Effector memory CD4-positive, alpha-beta T cell (primary cell): ENCODE results near the gene EYS.
"Not testable (repeated sequence)": the region's sequence is repeated elsewhere in the genome, so short reads cannot be mapped to it uniquely, and the experiment has no call there.

Experiments used
- DNase-seq, 3 donors: peaks; one replicate each; pipeline ENCODE4 v3.0.0-alpha.2; 2020
- H3K27ac ChIP-seq: 2 replicates; pipeline ENCODE4 v1.7.0; 2013; ENCODE audit warnings: mild to moderate bottlenecking, low read length, moderate library complexity; ENCODE audit not compliant: insufficient read depth, poor library complexity, severe bottlenecking
- H3K27me3 ChIP-seq: replicated peaks from 2 replicates; pipeline ENCODE4 v1.7.0; 2013; ENCODE audit warnings: mild to moderate bottlenecking, low read length; ENCODE audit not compliant: insufficient read depth, control insufficient read depth, poor library complexity, severe bottlenecking
- H3K36me3 ChIP-seq: 2 replicates; pipeline ENCODE4 v1.7.0; 2013; ENCODE audit warnings: mild to moderate bottlenecking, low read length, moderate library complexity; ENCODE audit not compliant: control insufficient read depth, insufficient read depth
- H3K4me1 ChIP-seq: 2 replicates; pipeline ENCODE4 v1.7.0; 2013; ENCODE audit warnings: low read length, mild to moderate bottlenecking; ENCODE audit not compliant: control insufficient read depth, insufficient read depth, poor library complexity, severe bottlenecking
- H3K4me3 ChIP-seq: 2 replicates; pipeline ENCODE4 v1.7.0; 2013; ENCODE audit warnings: low read length, low read depth, mild to moderate bottlenecking; ENCODE audit not compliant: insufficient read depth, poor library complexity, severe bottlenecking
- H3K9me3 ChIP-seq: 2 replicates; pipeline ENCODE4 v1.7.0; 2013; ENCODE audit warnings: mild to moderate bottlenecking, low read length, moderate library complexity; ENCODE audit not compliant: control insufficient read depth

EYS gene

GRCh38 chr6:63953336-63954021, 1753.5 kb downstream of the EYS start:
- H3K4me1 ChIP-seq, DNase-seq, H3K27ac ChIP-seq, H3K27me3 ChIP-seq, H3K36me3 ChIP-seq, H3K9me3 ChIP-seq, H3K4me3 ChIP-seq: not testable (repeated sequence)

GRCh38 chr6:63947792-63948529, 1759.1 kb downstream of the EYS start:
- no peak overlapping the region for H3K27ac ChIP-seq
- no peak for DNase-seq
- H3K36me3 ChIP-seq = no peaks in the 10 kb centered on the region
- no peaks in the 10 kb centered on the region for H3K27me3 ChIP-seq
- no peaks in the 10 kb centered on the region for H3K4me1 ChIP-seq
- H3K9me3 ChIP-seq = no peaks in the 10 kb centered on the region
- H3K4me3 ChIP-seq = no peak overlapping the region

DNA sequence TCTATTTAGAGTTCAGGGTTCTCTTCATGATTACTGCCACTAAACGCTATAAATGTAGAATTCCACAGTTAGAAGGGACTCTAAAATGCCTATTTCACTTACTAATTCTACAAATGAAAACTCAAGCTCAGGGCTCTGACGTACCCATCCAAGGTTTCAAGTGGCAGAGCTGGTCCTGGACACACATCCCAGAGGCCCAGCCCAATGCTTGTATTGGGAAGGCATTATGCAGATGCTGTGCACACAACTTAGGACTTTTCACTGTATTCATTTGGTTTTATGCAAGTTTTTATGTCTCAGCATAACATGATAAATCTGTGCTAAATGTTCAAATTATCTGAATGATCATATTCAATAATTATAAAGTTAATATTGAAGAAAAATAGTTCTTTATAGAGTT, 1761.0 kb downstream of the EYS start:
- no peaks in the 10 kb centered on the region for H3K4me1 ChIP-seq
- H3K27ac ChIP-seq = no peak overlapping the region
- DNase-seq = no peak
- H3K36me3 ChIP-seq = no peaks in the 10 kb centered on the region
- no peaks in the 10 kb centered on the region for H3K27me3 ChIP-seq
- no peaks in the 10 kb centered on the region for H3K9me3 ChIP-seq
- H3K4me3 ChIP-seq = no peak overlapping the region

DNA sequence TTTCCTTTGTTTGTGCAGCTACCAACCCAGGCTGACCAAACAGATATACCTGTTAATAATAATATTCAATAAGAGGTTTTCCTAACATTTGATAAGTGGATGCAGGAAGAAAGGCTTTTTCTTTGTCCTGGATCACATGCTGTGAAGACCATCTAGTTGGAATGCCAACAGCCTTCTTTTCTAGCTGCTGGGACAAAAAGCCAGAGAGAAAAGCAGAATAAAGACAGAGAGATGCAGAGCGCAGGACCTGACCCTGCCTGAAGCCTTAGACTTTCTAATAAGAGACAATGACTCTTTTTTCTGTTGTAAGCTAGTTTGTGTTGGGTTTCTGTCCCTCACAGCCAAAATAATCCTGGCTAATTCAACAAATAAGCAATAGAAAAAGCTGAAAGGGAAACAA, 1763.2 kb downstream of the EYS start:
- H3K4me1 ChIP-seq = no peaks in the 10 kb centered on the region
- no peaks in the 10 kb centered on the region for H3K9me3 ChIP-seq
- no peaks in the 10 kb centered on the region for H3K27me3 ChIP-seq
- DNase-seq = no peak
- H3K4me3 ChIP-seq = no peak overlapping the region
- no peaks in the 10 kb centered on the region for H3K36me3 ChIP-seq
- no peak overlapping the region for H3K27ac ChIP-seq

DNA sequence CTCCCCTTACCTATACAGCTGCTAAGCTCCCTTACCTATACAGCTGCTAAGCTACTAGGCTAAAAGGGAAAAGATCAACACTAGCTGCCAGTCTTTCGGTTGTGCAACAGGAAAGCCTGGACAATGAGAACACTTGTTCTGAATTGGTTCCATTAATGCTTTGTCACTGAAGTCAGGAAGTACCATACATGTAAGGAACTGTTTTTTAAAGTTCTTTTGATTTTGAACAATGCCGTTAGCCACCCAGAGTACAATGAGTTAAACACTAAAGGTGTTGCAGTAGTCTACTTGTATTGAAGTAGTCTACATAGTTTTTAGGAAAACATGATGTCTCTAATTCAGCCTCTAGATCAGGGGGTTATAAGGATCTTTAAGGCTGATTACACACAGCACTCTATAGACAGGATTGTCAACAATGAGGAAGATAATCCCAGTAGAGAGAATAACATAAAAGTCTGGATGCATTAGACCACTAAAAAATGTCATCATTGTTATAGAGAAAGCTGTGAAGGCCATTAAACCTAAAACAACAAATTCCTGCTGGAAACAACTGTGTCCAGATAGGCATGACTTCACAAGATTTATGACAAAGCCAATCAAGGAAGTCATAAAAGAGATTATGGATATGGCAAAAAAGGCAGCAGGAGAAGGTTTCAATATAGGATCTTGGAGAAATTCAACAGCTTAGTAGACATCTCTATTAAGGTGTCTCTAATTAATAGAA, 1765.1 kb downstream of the EYS start:
- Histone ChIP-seq H3K4me3 (no peak overlapping the region), H3K36me3 (no peaks in the 10 kb centered on the region), H3K27me3 (no peaks in the 10 kb centered on the region), H3K4me1 (no peaks in the 10 kb centered on the region), H3K27ac (no peak overlapping the region), H3K9me3 (no peaks in the 10 kb centered on the region)
- DNase-seq = no peak

DNA sequence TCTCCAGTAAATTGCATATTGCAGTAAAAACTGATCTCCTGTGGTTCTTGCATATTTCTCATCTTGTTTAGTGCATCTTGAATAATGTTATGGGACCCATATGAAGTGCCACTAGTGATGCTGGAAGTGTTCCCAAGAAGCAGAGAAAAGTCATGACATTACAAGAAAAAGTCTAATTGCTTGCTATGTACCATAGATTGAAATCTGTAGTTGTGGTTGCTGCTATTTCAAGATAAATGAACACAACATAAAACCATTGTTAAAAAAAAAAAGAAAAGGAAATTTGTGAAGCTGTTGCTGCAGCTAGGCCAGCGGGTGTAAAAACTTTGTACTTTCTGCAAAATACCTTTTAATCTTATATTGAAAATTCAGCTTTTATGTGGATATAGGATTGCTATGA, 1767.0 kb downstream of the EYS start:
- H3K27me3 ChIP-seq = no peaks in the 10 kb centered on the region
- no peaks in the 10 kb centered on the region for H3K36me3 ChIP-seq
- DNase-seq = no peak
- no peak overlapping the region for H3K27ac ChIP-seq
- no peaks in the 10 kb centered on the region for H3K9me3 ChIP-seq
- no peak overlapping the region for H3K4me3 ChIP-seq
- H3K4me1 ChIP-seq = no peaks in the 10 kb centered on the region

DNA sequence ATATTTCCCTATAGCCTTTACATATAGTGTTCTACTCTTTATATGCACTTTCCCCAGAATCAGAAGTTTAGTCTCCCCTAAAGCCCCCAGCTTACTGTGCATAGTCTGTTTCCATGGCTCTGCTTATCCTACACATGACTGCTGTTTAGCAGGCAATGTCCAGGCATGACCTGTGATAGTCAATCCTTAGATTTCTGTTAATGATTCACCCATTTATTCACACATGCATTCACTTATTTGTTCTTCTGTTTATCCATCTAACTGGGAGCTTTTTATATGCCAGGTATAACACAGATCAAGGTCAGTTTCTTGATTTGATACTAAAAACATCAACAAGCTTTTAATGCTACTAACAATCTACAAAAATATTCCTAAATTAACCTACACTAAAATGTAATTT, 1770.6 kb downstream of the EYS start:
- H3K4me3 ChIP-seq = no peak overlapping the region
- no peak for DNase-seq
- no peak overlapping the region for H3K27ac ChIP-seq
- H3K36me3 ChIP-seq = no peaks in the 10 kb centered on the region
- no peaks in the 10 kb centered on the region for H3K9me3 ChIP-seq
- no peaks in the 10 kb centered on the region for H3K27me3 ChIP-seq
- H3K4me1 ChIP-seq = no peaks in the 10 kb centered on the region

GRCh38 chr6:63935732-63936131, 1771.3 kb downstream of the EYS start:
- Histone ChIP-seq H3K9me3 (no peaks in the 10 kb centered on the region), H3K4me3 (no peak overlapping the region), H3K27ac (no peak overlapping the region), H3K27me3 (no peaks in the 10 kb centered on the region), H3K4me1 (no peaks in the 10 kb centered on the region), H3K36me3 (no peaks in the 10 kb centered on the region)
- DNase-seq = no peak

DNA sequence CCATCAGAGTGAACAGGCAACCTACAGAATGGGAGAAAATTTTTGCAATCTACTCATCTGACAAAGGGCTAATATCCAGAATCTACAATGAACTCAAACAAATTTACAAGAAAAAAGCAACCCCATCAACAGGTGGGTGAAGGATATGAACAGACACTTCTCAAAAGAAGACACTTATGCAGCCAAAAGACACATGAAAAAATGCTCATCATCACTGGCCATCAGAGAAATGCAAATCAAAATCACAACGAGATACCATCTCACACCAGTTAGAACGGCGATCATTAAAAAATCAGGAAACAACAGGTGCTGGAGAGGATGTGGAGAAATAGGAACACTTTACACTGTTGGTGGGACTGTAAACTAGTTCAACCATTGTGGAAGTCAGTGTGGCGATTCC, 1773.1 kb downstream of the EYS start:
- not testable (repeated sequence) for H3K27ac ChIP-seq, H3K4me1 ChIP-seq, H3K36me3 ChIP-seq, DNase-seq, H3K27me3 ChIP-seq, H3K9me3 ChIP-seq, H3K4me3 ChIP-seq

DNA sequence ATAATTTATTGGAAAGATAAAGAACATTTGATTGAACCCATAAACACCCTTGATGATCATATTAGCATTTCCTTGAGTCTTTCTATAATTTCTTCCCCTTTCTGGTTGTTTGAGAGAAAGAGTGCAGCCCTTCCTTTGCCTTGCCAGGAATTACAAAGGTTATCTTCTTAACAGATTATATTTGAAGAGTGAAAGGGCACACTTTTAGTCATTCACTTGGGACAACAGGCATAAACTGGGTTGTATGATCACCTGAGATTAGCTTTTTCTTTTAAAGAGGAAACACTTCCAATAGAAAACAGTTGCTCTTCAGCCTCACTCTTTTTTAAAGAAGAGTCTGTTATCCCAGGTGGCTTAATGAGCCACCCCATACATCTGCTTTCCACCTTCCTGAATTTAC, 1776.2 kb downstream of the EYS start:
- DNase-seq = no peak
- H3K4me3 ChIP-seq = no peak overlapping the region

More for the DNA sequence above, 1776.2 kb downstream of the EYS start:
- Histone ChIP-seq H3K36me3 (no peaks in the 10 kb centered on the region), H3K27ac (no peak overlapping the region), H3K9me3 (no peaks in the 10 kb centered on the region), H3K4me1 (no peaks in the 10 kb centered on the region), H3K27me3 (no peaks in the 10 kb centered on the region)
